Measurements from ENCODE around the gene OLFM2. TPM values are rescaled to one million over a fixed set of nuclear protein-coding genes. Genes with fewer than 3 reads are reported as not detected.

Gene OLFM2
- total and polyA plus RNA-seq, 4 donors: 0.49 to 28.9 (median 2.3) TPM

- no peak overlapping the region for H3K4me3 ChIP-seq (ENCODE audit: low read depth in 1 of 3, low read length in 3 of 3)
- H3K9me3 ChIP-seq (ENCODE audit: control insufficient read depth in 4 of 4, low read length in 3 of 4): no peaks in the 10 kb centered on the region
- TF ChIP-seq, protein P1, sequence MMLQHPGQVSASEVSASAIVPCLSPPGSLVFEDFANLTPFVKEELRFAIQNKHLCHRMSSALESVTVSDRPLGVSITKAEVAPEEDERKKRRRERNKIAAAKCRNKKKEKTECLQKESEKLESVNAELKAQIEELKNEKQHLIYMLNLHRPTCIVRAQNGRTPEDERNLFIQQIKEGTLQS (IDR thresholded peaks at IDR 0.05): no peak
- no peak for TF ChIP-seq MAX (IDR thresholded peaks at IDR 0.05)
- TF ChIP-seq HNF4G (IDR thresholded peaks at IDR 0.05): no peak
- TF ChIP-seq SP1 (IDR thresholded peaks at IDR 0.05): no peak
- TF ChIP-seq FOXA1 (IDR thresholded peaks at IDR 0.05): no peak
- no peak for DNase-seq (ENCODE audit: low spot score)
- H3K27ac ChIP-seq (ENCODE audit: low read depth in 1 of 2, low read length in 2 of 2): no peak overlapping the region
- 91% methylated on average over 1 of the region's 1 CpG for WGBS
- no peak overlapping the region for H3K9ac ChIP-seq (ENCODE audit: low read depth in 1 of 2, low read length in 2 of 2)
- no peaks in the 10 kb centered on the region for H3K27me3 ChIP-seq (ENCODE audit: control insufficient read depth in 4 of 4, insufficient read depth in 4 of 4, low read length in 3 of 4)
- H3K4me1 ChIP-seq (ENCODE audit: control insufficient read depth in 4 of 4, insufficient read depth in 4 of 4, low read length in 3 of 4): peaks cover 0 to 27% (median 19%) of the 10 kb centered on the region in 4 donors
- H3K36me3 ChIP-seq (ENCODE audit: control insufficient read depth in 4 of 4, insufficient read depth in 3 of 4, low read depth in 1 of 4, low read length in 3 of 4): peaks cover 0 to 2% (median 0%) of the 10 kb centered on the region in 4 donors
These were observed 4.7 kb downstream of the OLFM2 start for GRCh38 chr19:9931629-9932028.

GRCh38 chr19:9923440-9923839, 12.9 kb downstream of the OLFM2 start:
- no peaks in the 10 kb centered on the region for H3K9me3 ChIP-seq (ENCODE audit: control insufficient read depth in 4 of 4, low read length in 3 of 4)
- H3K4me1 ChIP-seq (ENCODE audit: control insufficient read depth in 4 of 4, insufficient read depth in 4 of 4, low read length in 3 of 4): no peaks in the 10 kb centered on the region
- TF ChIP-seq EGR1 (IDR thresholded peaks at IDR 0.05; ENCODE audit: low read depth in 2 of 2): no peak
- no peak for TF ChIP-seq HNF4A (conservative IDR thresholded peaks at IDR 0.05)
- no peak for TF ChIP-seq YY1 (IDR thresholded peaks at IDR 0.05)
- TF ChIP-seq SP1 (IDR thresholded peaks at IDR 0.05): no peak
- TF ChIP-seq TAF1 (conservative IDR thresholded peaks at IDR 0.05): no peak
- no peak for TF ChIP-seq MAX (IDR thresholded peaks at IDR 0.05)
- TF ChIP-seq GABPA (IDR thresholded peaks at IDR 0.05 in 1 of 2, conservative IDR thresholded peaks at IDR 0.05 in 1 of 2): no peak
- TF ChIP-seq, protein P2, sequence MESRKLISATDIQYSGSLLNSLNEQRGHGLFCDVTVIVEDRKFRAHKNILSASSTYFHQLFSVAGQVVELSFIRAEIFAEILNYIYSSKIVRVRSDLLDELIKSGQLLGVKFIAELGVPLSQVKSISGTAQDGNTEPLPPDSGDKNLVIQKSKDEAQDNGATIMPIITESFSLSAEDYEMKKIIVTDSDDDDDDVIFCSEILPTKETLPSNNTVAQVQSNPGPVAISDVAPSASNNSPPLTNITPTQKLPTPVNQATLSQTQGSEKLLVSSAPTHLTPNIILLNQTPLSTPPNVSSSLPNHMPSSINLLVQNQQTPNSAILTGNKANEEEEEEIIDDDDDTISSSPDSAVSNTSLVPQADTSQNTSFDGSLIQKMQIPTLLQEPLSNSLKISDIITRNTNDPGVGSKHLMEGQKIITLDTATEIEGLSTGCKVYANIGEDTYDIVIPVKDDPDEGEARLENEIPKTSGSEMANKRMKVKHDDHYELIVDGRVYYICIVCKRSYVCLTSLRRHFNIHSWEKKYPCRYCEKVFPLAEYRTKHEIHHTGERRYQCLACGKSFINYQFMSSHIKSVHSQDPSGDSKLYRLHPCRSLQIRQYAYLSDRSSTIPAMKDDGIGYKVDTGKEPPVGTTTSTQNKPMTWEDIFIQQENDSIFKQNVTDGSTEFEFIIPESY (IDR thresholded peaks at IDR 0.05): no peak
- no peak for TF ChIP-seq FOXA1 (IDR thresholded peaks at IDR 0.05)
- no peak for TF ChIP-seq NR2F2 (IDR thresholded peaks at IDR 0.05)
- no peak for TF ChIP-seq REST (IDR thresholded peaks at IDR 0.05)
- TF ChIP-seq RAD21 (IDR thresholded peaks at IDR 0.05): no peak
- TF ChIP-seq, protein P3, sequence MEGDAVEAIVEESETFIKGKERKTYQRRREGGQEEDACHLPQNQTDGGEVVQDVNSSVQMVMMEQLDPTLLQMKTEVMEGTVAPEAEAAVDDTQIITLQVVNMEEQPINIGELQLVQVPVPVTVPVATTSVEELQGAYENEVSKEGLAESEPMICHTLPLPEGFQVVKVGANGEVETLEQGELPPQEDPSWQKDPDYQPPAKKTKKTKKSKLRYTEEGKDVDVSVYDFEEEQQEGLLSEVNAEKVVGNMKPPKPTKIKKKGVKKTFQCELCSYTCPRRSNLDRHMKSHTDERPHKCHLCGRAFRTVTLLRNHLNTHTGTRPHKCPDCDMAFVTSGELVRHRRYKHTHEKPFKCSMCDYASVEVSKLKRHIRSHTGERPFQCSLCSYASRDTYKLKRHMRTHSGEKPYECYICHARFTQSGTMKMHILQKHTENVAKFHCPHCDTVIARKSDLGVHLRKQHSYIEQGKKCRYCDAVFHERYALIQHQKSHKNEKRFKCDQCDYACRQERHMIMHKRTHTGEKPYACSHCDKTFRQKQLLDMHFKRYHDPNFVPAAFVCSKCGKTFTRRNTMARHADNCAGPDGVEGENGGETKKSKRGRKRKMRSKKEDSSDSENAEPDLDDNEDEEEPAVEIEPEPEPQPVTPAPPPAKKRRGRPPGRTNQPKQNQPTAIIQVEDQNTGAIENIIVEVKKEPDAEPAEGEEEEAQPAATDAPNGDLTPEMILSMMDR (IDR thresholded peaks at IDR 0.05; ENCODE audit: low read depth, low read length, missing input control): no peak
- TF ChIP-seq FOXA2 (IDR thresholded peaks at IDR 0.05): no peak
- no peak for TF ChIP-seq RXRA (IDR thresholded peaks at IDR 0.05)
- no peak for TF ChIP-seq JUND (IDR thresholded peaks at IDR 0.05)
- TF ChIP-seq HNF4G (IDR thresholded peaks at IDR 0.05): no peak
- TF ChIP-seq, protein P1 (IDR thresholded peaks at IDR 0.05): no peak
- no peaks in the 10 kb centered on the region for H3K27me3 ChIP-seq (ENCODE audit: control insufficient read depth in 4 of 4, insufficient read depth in 4 of 4, low read length in 3 of 4)
- H3K9ac ChIP-seq (ENCODE audit: low read depth in 1 of 2, low read length in 2 of 2): no peak overlapping the region
- no peaks in the 10 kb centered on the region for H3K36me3 ChIP-seq (ENCODE audit: control insufficient read depth in 4 of 4, insufficient read depth in 3 of 4, low read depth in 1 of 4, low read length in 3 of 4)
- no peak for DNase-seq (ENCODE audit: low spot score)
- no peak overlapping the region for H3K4me3 ChIP-seq (ENCODE audit: low read depth in 1 of 3, low read length in 3 of 3)
- WGBS: 93% methylated on average over 4 of the region's 4 CpGs
- no peak overlapping the region for H3K27ac ChIP-seq (ENCODE audit: low read depth in 1 of 2, low read length in 2 of 2)
